H9 (cell line): ENCODE results near the gene CALN1. TPM values are rescaled to one million over a fixed set of nuclear protein-coding genes. Genes with fewer than 3 reads are reported as not detected.

Experiments used
- DNase-seq: peaks from one replicate; pipeline ENCODE4 v3.0.0-alpha.2; 2017
- H2AFZ ChIP-seq: one replicate; pipeline ENCODE4 v1.6.1; 2013; ENCODE audit warnings: mild to moderate bottlenecking, low read length, control low read depth, moderate library complexity
- H2AK5ac ChIP-seq: 2 replicates; pipeline ENCODE4 v1.6.1; 2013; ENCODE audit warnings: low read length, control low read depth, mixed read lengths; ENCODE audit not compliant: insufficient read length
- H2BK120ac ChIP-seq: one replicate; pipeline ENCODE4 v1.6.1; 2013; ENCODE audit warnings: low read depth, mild to moderate bottlenecking, low read length, control low read depth, inconsistent platforms; ENCODE audit not compliant: poor library complexity, severe bottlenecking
- H2BK12ac ChIP-seq: 2 replicates; pipeline ENCODE4 v1.6.1; 2013; ENCODE audit warnings: low read length, control low read depth, mixed read lengths, low read depth; ENCODE audit not compliant: insufficient read length
- H2BK15ac ChIP-seq: 2 replicates; pipeline ENCODE4 v1.6.1; 2013; ENCODE audit warnings: low read depth, low read length, control low read depth
- H2BK20ac ChIP-seq: one replicate; pipeline ENCODE4 v1.6.1; 2013; ENCODE audit warnings: low read depth, mild to moderate bottlenecking, low read length, control low read depth, inconsistent platforms; ENCODE audit not compliant: poor library complexity, severe bottlenecking
- H2BK5ac ChIP-seq: 2 replicates; pipeline ENCODE4 v1.6.1; 2013; ENCODE audit warnings: low read length, control low read depth, mixed read lengths; ENCODE audit not compliant: insufficient read length
- H3K14ac ChIP-seq: 2 replicates; pipeline ENCODE4 v1.6.1; 2013; ENCODE audit warnings: low read length, control low read depth; ENCODE audit not compliant: insufficient read depth
- H3K18ac ChIP-seq: 2 replicates; pipeline ENCODE4 v1.6.1; 2013; ENCODE audit warnings: low read depth, mild to moderate bottlenecking, mixed read lengths, low read length, control low read depth; ENCODE audit not compliant: insufficient read length
- H3K23ac ChIP-seq: 2 replicates; pipeline ENCODE4 v1.6.1; 2013; ENCODE audit warnings: low read length, control low read depth, mixed read lengths, low read depth; ENCODE audit not compliant: insufficient read length
- H3K23me2 ChIP-seq: 2 replicates; pipeline ENCODE4 v1.6.1; 2013; ENCODE audit warnings: low read depth, mild to moderate bottlenecking, mixed read lengths, low read length, control low read depth; ENCODE audit not compliant: insufficient read length, poor library complexity, severe bottlenecking
- H3K27ac ChIP-seq: 2 replicates; pipeline ENCODE4 v1.5.1; 2013; ENCODE audit warnings: low read length, control low read depth, mixed read lengths, low read depth; ENCODE audit not compliant: insufficient read length
- H3K27me3 ChIP-seq: 2 replicates; pipeline ENCODE4 v1.6.1; 2013; ENCODE audit warnings: low read length, control low read depth, inconsistent platforms; ENCODE audit not compliant: insufficient read depth
- H3K4ac ChIP-seq: 2 replicates; pipeline ENCODE4 v1.6.1; 2013; ENCODE audit warnings: low read depth, mild to moderate bottlenecking, control low read depth, inconsistent platforms, low read length, moderate library complexity
- H3K4me1 ChIP-seq: 2 replicates; pipeline ENCODE4 v1.6.1; 2013; ENCODE audit warnings: low read length, control low read depth, inconsistent platforms; ENCODE audit not compliant: insufficient read depth
- H3K4me2 ChIP-seq: 2 replicates; pipeline ENCODE4 v1.6.1; 2013; ENCODE audit warnings: low read length, control low read depth, mixed read lengths; ENCODE audit not compliant: insufficient read length, insufficient read depth
- H3K56ac ChIP-seq: 2 replicates; pipeline ENCODE4 v1.6.1; 2013; ENCODE audit warnings: low read depth, mild to moderate bottlenecking, mixed read lengths, low read length, control low read depth; ENCODE audit not compliant: insufficient read length
- H3K79me1 ChIP-seq: 2 replicates; pipeline ENCODE4 v1.6.1; 2013; ENCODE audit warnings: low read depth, mild to moderate bottlenecking, moderate library complexity, low read length, control low read depth, inconsistent platforms; ENCODE audit not compliant: insufficient read depth, poor library complexity, severe bottlenecking
- H3K79me2 ChIP-seq: 2 replicates; pipeline ENCODE4 v1.6.1; 2013; ENCODE audit warnings: low read length, control low read depth, inconsistent platforms; ENCODE audit not compliant: insufficient read depth
- H3K9ac ChIP-seq: 2 replicates; pipeline ENCODE4 v1.6.1; 2013; ENCODE audit warnings: low read length, control low read depth, mixed read lengths; ENCODE audit not compliant: insufficient read length; ENCODE audit errors: extremely low read depth
- H3K9me3 ChIP-seq: one replicate; pipeline ENCODE4 v1.6.1; 2013; ENCODE audit warnings: low read depth, low read length, inconsistent platforms; ENCODE audit not compliant: control insufficient read depth
- H3T11ph ChIP-seq: one replicate; pipeline ENCODE4 v1.6.1; 2013; ENCODE audit warnings: mild to moderate bottlenecking, low read length, control low read depth, inconsistent platforms
- H4K20me1 ChIP-seq: one replicate; pipeline ENCODE4 v1.6.1; 2013; ENCODE audit not compliant: control insufficient read depth, insufficient read length, insufficient read depth
- H4K5ac ChIP-seq: 2 replicates; pipeline ENCODE4 v1.6.1; 2013; ENCODE audit warnings: low read depth, mild to moderate bottlenecking, mixed read lengths, low read length, control low read depth; ENCODE audit not compliant: insufficient read length
- H4K8ac ChIP-seq: replicated peaks from 2 replicates; pipeline ENCODE4 v1.6.1; 2013; ENCODE audit warnings: low read length, control low read depth, mixed read lengths, low read depth; ENCODE audit not compliant: insufficient read length
- H4K91ac ChIP-seq: 2 replicates; pipeline ENCODE4 v1.6.1; 2013; ENCODE audit warnings: low read depth, mild to moderate bottlenecking, moderate library complexity, mixed read lengths, low read length, control low read depth; ENCODE audit not compliant: insufficient read length
- H3K27ac Mint-ChIP-seq, 3 experiments: 2 replicates in 2 of 3; 3 replicates in 1 of 3; pipeline ENCODE4 v1.8.0; 2020 to 2021; ENCODE audit warnings: mixed read lengths in 3 of 3, mild to moderate bottlenecking in 1 of 3, moderate library complexity in 1 of 3
- H3K27me3 Mint-ChIP-seq: 2 replicates; pipeline ENCODE4 v1.8.0; 2021; ENCODE audit warnings: low read depth, mild to moderate bottlenecking, moderate library complexity, mixed read lengths
- H3K36me3 Mint-ChIP-seq, 3 experiments: 2 replicates in 2 of 3; 3 replicates in 1 of 3; pipeline ENCODE4 v1.8.0; 2020 to 2021; ENCODE audit warnings: low read depth in 3 of 3, mixed read lengths in 3 of 3; ENCODE audit not compliant: insufficient read depth in 1 of 3
- H3K4me1 Mint-ChIP-seq, 2 experiments: 2 replicates each; pipeline ENCODE4 v1.8.0; 2020; ENCODE audit warnings: mixed read lengths in 2 of 2
- H3K4me3 Mint-ChIP-seq, 2 experiments: 2 replicates in 1 of 2; 3 replicates in 1 of 2; pipeline ENCODE4 v1.8.0; 2020 to 2021; ENCODE audit warnings: mild to moderate bottlenecking in 2 of 2, mixed read lengths in 2 of 2, moderate library complexity in 1 of 2
- H3K9me3 Mint-ChIP-seq, 2 experiments: 2 replicates in 1 of 2; 3 replicates in 1 of 2; pipeline ENCODE4 v1.8.0; 2020; ENCODE audit warnings: mild to moderate bottlenecking in 2 of 2, mixed read lengths in 2 of 2, moderate library complexity in 1 of 2
- CTCF ChIP-seq: fragments of 200-600 bp; sonication (generic); conservative IDR thresholded peaks from 3 replicates; pipeline ENCODE4 v1.8.0; 2021; ENCODE audit warnings: antibody characterized with exemption, mild to moderate bottlenecking
- WGBS: extraction: QIAGEN DNeasy Blood & Tissue Kit; methylation state at CpG from one replicate; pipeline ENCODE4 v1.1.7; 2013; ENCODE audit warnings: missing lambda C conversion rate, low lambda C conversion rate, mixed read lengths; ENCODE audit not compliant: insufficient read length; ENCODE audit errors: extremely low coverage; 5-methylcytosine and 5-hydroxymethylcytosine counted together
- total RNA-seq: library from RNA; stranded (reverse); gene quantifications from 2 replicates; pipeline ENCODE4 v1.2.1, GENCODE V29; 2021

CALN1 gene
- total RNA-seq, 1 experiment from 2014 or later: 2.8 TPM

- Histone ChIP-seq H3K23me2 (no peaks in the 10 kb centered on the region), H2AFZ (no peak overlapping the region), H2BK5ac (no peak overlapping the region), H3K18ac (no peak overlapping the region), H3T11ph (no peak overlapping the region), H2BK20ac (no peak overlapping the region), H3K4me1 (peaks cover 3% of the 10 kb centered on the region), H3K9me3 (no peaks in the 10 kb centered on the region), H3K4me2 (peak overlapping the region; percentile 1), H3K56ac (no peak overlapping the region), H3K9ac (no peak overlapping the region), H3K23ac (no peak overlapping the region), H3K79me2 (no peaks in the 10 kb centered on the region), H3K79me1 (no peaks in the 10 kb centered on the region), H2BK120ac (no peak overlapping the region), H3K27me3 (no peaks in the 10 kb centered on the region), H4K8ac (no peak overlapping the region), H4K20me1 (no peaks in the 10 kb centered on the region), H2BK12ac (no peak overlapping the region), H3K27ac (no peak overlapping the region), H4K5ac (no peak overlapping the region), H3K14ac (no peak overlapping the region), H2AK5ac (no peak overlapping the region), H4K91ac (no peak overlapping the region), H2BK15ac (no peak overlapping the region), H3K4ac (no peak overlapping the region)
- H3K4me3 Mint-ChIP-seq: no peak overlapping the region
- no peak overlapping the region for H3K27ac Mint-ChIP-seq
- no CpG with 5 or more reads among the region's 20 CpGs for WGBS
- H3K4me1 Mint-ChIP-seq: peaks cover 14 to 17% of the 10 kb centered on the region in 2 experiments
- H3K9me3 Mint-ChIP-seq: no peaks in the 10 kb centered on the region; a peak in 2 of 5 replicates
- H3K36me3 Mint-ChIP-seq: no peaks in the 10 kb centered on the region
- peaks cover 7% of the 10 kb centered on the region for H3K27me3 Mint-ChIP-seq
- no peak for DNase-seq
- no peak for TF ChIP-seq CTCF
Observed at GRCh38 chr7:72446591-72447462, 34.7 kb upstream of the CALN1 start.
